ENCODE results near the gene PARVB. TPM values are rescaled to one million over a fixed set of nuclear protein-coding genes. Genes with fewer than 3 reads are reported as not detected.

The PARVB gene
- total and polyA plus RNA-seq, 9 of the 15 experiments (the other 6 are each of a cell fraction or from before 2014, with no cell fraction given) = 1.1 to 59.2 (median 29.2) TPM

DNA sequence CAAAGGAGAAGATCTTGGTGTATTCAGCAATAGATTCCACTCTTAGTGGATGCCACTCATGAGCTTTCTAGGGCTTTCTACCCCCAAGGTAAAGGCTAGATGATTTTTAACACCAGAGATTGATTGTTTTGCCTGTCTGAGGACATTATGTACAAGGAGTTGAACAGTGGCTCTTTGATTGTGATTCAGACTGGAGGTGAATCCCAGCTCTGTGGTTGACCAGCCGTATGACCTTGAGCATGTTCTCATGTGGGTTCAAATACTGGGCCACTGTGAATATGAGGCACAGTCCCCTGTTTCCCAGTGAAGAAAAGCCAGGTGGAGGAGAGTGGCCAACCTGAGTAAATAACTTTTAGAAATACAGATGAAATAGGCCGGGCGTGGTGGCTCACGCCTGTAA, 24.0 kb upstream of the PARVB start (continued):
- TF ChIP-seq, protein P1, sequence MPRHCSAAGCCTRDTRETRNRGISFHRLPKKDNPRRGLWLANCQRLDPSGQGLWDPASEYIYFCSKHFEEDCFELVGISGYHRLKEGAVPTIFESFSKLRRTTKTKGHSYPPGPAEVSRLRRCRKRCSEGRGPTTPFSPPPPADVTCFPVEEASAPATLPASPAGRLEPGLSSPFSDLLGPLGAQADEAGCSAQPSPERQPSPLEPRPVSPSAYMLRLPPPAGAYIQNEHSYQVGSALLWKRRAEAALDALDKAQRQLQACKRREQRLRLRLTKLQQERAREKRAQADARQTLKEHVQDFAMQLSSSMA (CRISPR knock-in tag; IDR thresholded peaks at IDR 0.05) = no peak
- TF ChIP-seq, protein P2, sequence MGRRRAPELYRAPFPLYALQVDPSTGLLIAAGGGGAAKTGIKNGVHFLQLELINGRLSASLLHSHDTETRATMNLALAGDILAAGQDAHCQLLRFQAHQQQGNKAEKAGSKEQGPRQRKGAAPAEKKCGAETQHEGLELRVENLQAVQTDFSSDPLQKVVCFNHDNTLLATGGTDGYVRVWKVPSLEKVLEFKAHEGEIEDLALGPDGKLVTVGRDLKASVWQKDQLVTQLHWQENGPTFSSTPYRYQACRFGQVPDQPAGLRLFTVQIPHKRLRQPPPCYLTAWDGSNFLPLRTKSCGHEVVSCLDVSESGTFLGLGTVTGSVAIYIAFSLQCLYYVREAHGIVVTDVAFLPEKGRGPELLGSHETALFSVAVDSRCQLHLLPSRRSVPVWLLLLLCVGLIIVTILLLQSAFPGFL (CRISPR knock-in tag; IDR thresholded peaks at IDR 0.05) = no peak

DNA sequence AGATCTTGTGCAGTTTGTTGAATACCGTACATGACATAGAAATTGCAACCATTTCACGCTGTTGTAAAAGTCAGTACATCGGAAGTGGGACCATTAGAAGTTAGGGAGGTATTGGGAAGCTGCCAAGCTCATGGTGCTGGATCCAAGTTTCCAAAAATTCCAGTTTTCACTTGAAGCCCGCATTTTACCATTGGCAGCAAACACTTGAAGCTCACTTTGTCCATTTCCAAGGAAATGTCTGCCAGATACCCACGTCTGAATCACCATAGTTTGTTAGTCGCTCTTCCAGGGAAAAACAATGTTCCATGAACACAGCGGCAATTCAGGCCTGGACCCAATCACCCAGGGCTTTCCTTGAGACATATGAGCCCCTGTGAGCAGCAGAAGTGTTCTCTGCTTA, 22.6 kb upstream of the PARVB start:
- no peak overlapping the region for H2AFZ ChIP-seq (ENCODE audit: low read depth, low read length)
- no peaks in the 10 kb centered on the region for H4K20me1 ChIP-seq (replicated peaks; ENCODE audit: control insufficient read depth, insufficient read depth, low read length)
- no peaks in the 10 kb centered on the region for H3K9me1 ChIP-seq (ENCODE audit: control insufficient read depth, insufficient read depth, low read length)
- no peaks in the 10 kb centered on the region for H3K79me2 ChIP-seq (ENCODE audit: control insufficient read depth, insufficient read depth, low read length)
- H3K9ac ChIP-seq (ENCODE audit: insufficient read depth in 1 of 2, low read depth in 2 of 2, low read length in 2 of 2) = no peak overlapping the region
- TF ChIP-seq PCBP1 (IDR thresholded peaks at IDR 0.05; ENCODE audit: low read depth, low read length, poor library complexity, severe bottlenecking) = no peak
- TF ChIP-seq ZBTB17 (CRISPR knock-in tag; IDR thresholded peaks at IDR 0.05) = no peak
- TF ChIP-seq, protein P3, sequence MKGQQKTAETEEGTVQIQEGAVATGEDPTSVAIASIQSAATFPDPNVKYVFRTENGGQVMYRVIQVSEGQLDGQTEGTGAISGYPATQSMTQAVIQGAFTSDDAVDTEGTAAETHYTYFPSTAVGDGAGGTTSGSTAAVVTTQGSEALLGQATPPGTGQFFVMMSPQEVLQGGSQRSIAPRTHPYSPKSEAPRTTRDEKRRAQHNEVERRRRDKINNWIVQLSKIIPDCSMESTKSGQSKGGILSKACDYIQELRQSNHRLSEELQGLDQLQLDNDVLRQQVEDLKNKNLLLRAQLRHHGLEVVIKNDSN (CRISPR knock-in tag; IDR thresholded peaks at IDR 0.05) = no peak
- TF ChIP-seq TRIM28 (IDR thresholded peaks at IDR 0.05) = no peak
- no peak for TF ChIP-seq SMC3 (conservative IDR thresholded peaks at IDR 0.05; ENCODE audit: insufficient read depth, low read depth, low read length)
- TF ChIP-seq POU5F1 (IDR thresholded peaks at IDR 0.05; ENCODE audit: borderline replicate concordance, low read depth, low read length, partially characterized antibody) = no peak
- no peak for TF ChIP-seq NRF1 (conservative IDR thresholded peaks at IDR 0.05 in 1 of 2, IDR thresholded peaks at IDR 0.05 in 1 of 2)
- no peak for TF ChIP-seq HIVEP1 (CRISPR knock-in tag; IDR thresholded peaks at IDR 0.05)
- TF ChIP-seq HNRNPUL1 (IDR thresholded peaks at IDR 0.05; ENCODE audit: low read length) = no peak
- TF ChIP-seq MTF1 (CRISPR knock-in tag; IDR thresholded peaks at IDR 0.05; ENCODE audit: borderline replicate concordance) = no peak
- no peak for TF ChIP-seq GTF2A2 (tag; IDR thresholded peaks at IDR 0.05)
- TF ChIP-seq THRAP3 (IDR thresholded peaks at IDR 0.05; ENCODE audit: borderline replicate concordance) = no peak
- H3K4me3 ChIP-seq = no peak overlapping the region
- BruUV-seq (replicated peaks) = no TSS peak
- H3K27ac ChIP-seq (ENCODE audit: extremely low read depth, low read depth, low read length) = no peak overlapping the region
- no peaks in the 10 kb centered on the region for H3K9me3 ChIP-seq (replicated peaks; ENCODE audit: control insufficient read depth, insufficient read depth, low read depth, low read length)
- CTCF ChIA-PET (ENCODE audit: low intra/inter-chr PET ratio) = no interaction called here
- intact Hi-C loops (cut with micrococcal nuclease) = no loop called here
- peaks cover 7% of the 10 kb centered on the region in 2 experiments; a peak in 4 of 5 replicates for H3K4me1 ChIP-seq (replicated peaks in 1 of 2; ENCODE audit: control insufficient read depth in 2 of 2, insufficient read depth in 2 of 2, low read length in 2 of 2)
- POLR2A ChIA-PET = interaction anchor here (0.6 to 1.0 kb wide), 4 partner anchors 8 to 723 kb away, joined by 3 to 4 read pairs (median 4); no protein-coding TSS in a partner anchor
- ATAC-seq = no peak
- peaks cover 15% of the 10 kb centered on the region; the same call in 1 of the 3 replicates for H3K36me3 ChIP-seq (ENCODE audit: control insufficient read depth, insufficient read depth, low read length)
- no peak overlapping the region for H3K4me2 ChIP-seq (ENCODE audit: insufficient read depth, low read length)
- in situ Hi-C loops (cut with MboI) = loop anchor here (10.0 kb wide), 1 partner anchor 623 kb away; no protein-coding TSS in a partner anchor
- 82% methylated on average over 7 of the region's 7 CpGs for WGBS (ENCODE audit: insufficient coverage, low coverage, missing lambda C conversion rate)
- no peaks in the 10 kb centered on the region for H3K27me3 ChIP-seq (ENCODE audit: control insufficient read depth in 2 of 2, insufficient read depth in 2 of 2, low read length in 2 of 2)
- no peak for DNase-seq (ENCODE audit: extremely low read depth in 1 of 4, low spot score in 3 of 4)
- no peak for FAIRE-seq
